Measurements from ENCODE around the gene NDUFV2.

GRCh38 chr18:9086015-9086414 lies 16.5 kb upstream of the NDUFV2 start:
- no peak for TF ChIP-seq CTCF (IDR thresholded peaks at IDR 0.05; ENCODE audit: low read length)
- TF ChIP-seq EZH2 (IDR thresholded peaks at IDR 0.05; ENCODE audit: borderline replicate concordance, low read length): no peak

All from OCI-LY1 (cell line).